Measurements from ENCODE around the gene TBC1D1.

- TF ChIP-seq CTCF (conservative IDR thresholded peaks at IDR 0.05; ENCODE audit: low read depth in 2 of 2) (no peak), ZNF114 (CRISPR knock-in tag; IDR thresholded peaks at IDR 0.05) (no peak), ZNF462 (CRISPR knock-in tag; IDR thresholded peaks at IDR 0.05) (no peak)
These were observed 290.4 kb downstream of the TBC1D1 start for GRCh38 chr4:38181286-38181685.

Measured in GM23338 (cell line).